ENCODE measurements around the gene METTL9.
"Not testable (repeated sequence)": the region's sequence is repeated elsewhere in the genome, so short reads cannot be mapped to it uniquely, and the experiment has no call there.

METTL9 gene

GRCh38 chr16:21634216-21634615 lies 34.8 kb downstream of the METTL9 start:
- H3K27ac ChIP-seq, result no peak overlapping the region
- TF ChIP-seq CTCF (IDR thresholded peaks at IDR 0.05) (no peak), ZFX (IDR thresholded peaks at IDR 0.05; ENCODE audit: borderline replicate concordance) (no peak)

- H3K27ac ChIP-seq, result not testable (repeated sequence)
Observed at GRCh38 chr16:21635694-21636093, 36.3 kb downstream of the METTL9 start.

GRCh38 chr16:21637032-21637968 lies 37.9 kb downstream of the METTL9 start:
- TF ChIP-seq ZFX (IDR thresholded peaks at IDR 0.05; ENCODE audit: borderline replicate concordance) (no peak), CTCF (IDR thresholded peaks at IDR 0.05) (no peak)
- peak overlapping the region; percentile 62 for H3K27ac ChIP-seq

GRCh38 chr16:21638573-21638975 lies 39.2 kb downstream of the METTL9 start:
- TF ChIP-seq ZFX (IDR thresholded peaks at IDR 0.05; ENCODE audit: borderline replicate concordance) (no peak), CTCF (IDR thresholded peaks at IDR 0.05) (no peak)
- peak overlapping the region; percentile 62 for H3K27ac ChIP-seq

GRCh38 chr16:21639493-21639892 lies 40.1 kb downstream of the METTL9 start:
- H3K27ac ChIP-seq, result peak overlapping the region; percentile 62
- TF ChIP-seq CTCF (IDR thresholded peaks at IDR 0.05), result no peak
- no peak for TF ChIP-seq ZFX (IDR thresholded peaks at IDR 0.05; ENCODE audit: borderline replicate concordance)

- no peak overlapping the region for H3K27ac ChIP-seq
- TF ChIP-seq ZFX (IDR thresholded peaks at IDR 0.05; ENCODE audit: borderline replicate concordance) (no peak), CTCF (IDR thresholded peaks at IDR 0.05) (no peak)
Observed at GRCh38 chr16:21641916-21642315, 42.5 kb downstream of the METTL9 start.

GRCh38 chr16:21642861-21643260 lies 43.5 kb downstream of the METTL9 start:
- no peak overlapping the region for H3K27ac ChIP-seq
- TF ChIP-seq ZFX (IDR thresholded peaks at IDR 0.05; ENCODE audit: borderline replicate concordance), result no peak
- no peak for TF ChIP-seq CTCF (IDR thresholded peaks at IDR 0.05)
